Trophoblast cell (in vitro differentiated cells and primary cell): Measurements from ENCODE around the gene UBR2.

Source experiments
- DNase-seq, 2 donors: peaks; one replicate each; pipeline ENCODE4 v3.0.0-alpha.2; 2016
- H2AFZ ChIP-seq: 2 replicates; pipeline ENCODE4 v1.6.1; 2013; ENCODE audit warnings: low read length, moderate library complexity, mild to moderate bottlenecking; ENCODE audit not compliant: insufficient read depth, poor library complexity
- H2AK5ac ChIP-seq: 2 replicates; pipeline ENCODE4 v1.6.1; 2013; ENCODE audit warnings: mild to moderate bottlenecking, low read length
- H2BK120ac ChIP-seq: 2 replicates; pipeline ENCODE4 v1.6.1; 2013; ENCODE audit warnings: low read length, mild to moderate bottlenecking, moderate library complexity; ENCODE audit not compliant: insufficient read depth, poor library complexity
- H2BK12ac ChIP-seq: 2 replicates; pipeline ENCODE4 v1.6.1; 2013; ENCODE audit warnings: mild to moderate bottlenecking, low read length, moderate library complexity
- H2BK5ac ChIP-seq: 2 replicates; pipeline ENCODE4 v1.6.1; 2013; ENCODE audit warnings: low read length, low read depth, moderate library complexity, mild to moderate bottlenecking; ENCODE audit not compliant: poor library complexity
- H3K14ac ChIP-seq: 2 replicates; pipeline ENCODE4 v1.6.1; 2013; ENCODE audit warnings: mild to moderate bottlenecking, low read length
- H3K18ac ChIP-seq: 2 replicates; pipeline ENCODE4 v1.6.1; 2013; ENCODE audit warnings: mild to moderate bottlenecking, low read length
- H3K23ac ChIP-seq: 2 replicates; pipeline ENCODE4 v1.6.1; 2013; ENCODE audit warnings: low read length
- H3K27ac ChIP-seq: 2 replicates; pipeline ENCODE4 v1.5.1; 2013; ENCODE audit warnings: low read depth, mild to moderate bottlenecking, inconsistent platforms, low read length, moderate library complexity
- H3K27me3 ChIP-seq: 2 replicates; pipeline ENCODE4 v1.6.1; 2013; ENCODE audit warnings: inconsistent platforms, mild to moderate bottlenecking, low read length, moderate library complexity; ENCODE audit not compliant: insufficient read depth
- H3K36me3 ChIP-seq, 2 experiments: 1 replicate in 1 of 2; 2 replicates in 1 of 2; pipeline ENCODE4 v1.6.1; 2013; ENCODE audit warnings: low read length in 2 of 2, mild to moderate bottlenecking in 2 of 2, moderate library complexity in 1 of 2; ENCODE audit not compliant: insufficient read depth in 2 of 2, control insufficient read depth in 1 of 2
- H3K4ac ChIP-seq: 2 replicates; pipeline ENCODE4 v1.6.1; 2013; ENCODE audit warnings: low read depth, mild to moderate bottlenecking, low read length, moderate library complexity
- H3K4me1 ChIP-seq, 2 experiments: 1 replicate in 1 of 2; 2 replicates in 1 of 2; pipeline ENCODE4 v1.6.1; 2013; ENCODE audit warnings: low read length in 2 of 2, mild to moderate bottlenecking in 2 of 2, moderate library complexity in 1 of 2; ENCODE audit not compliant: insufficient read depth in 2 of 2, control insufficient read depth in 1 of 2
- H3K4me2 ChIP-seq: 2 replicates; pipeline ENCODE4 v1.6.1; 2013; ENCODE audit warnings: inconsistent platforms, mild to moderate bottlenecking, low read length, moderate library complexity
- H3K4me3 ChIP-seq: 2 replicates; pipeline ENCODE4 v1.5.1; 2013; ENCODE audit warnings: mild to moderate bottlenecking, low read depth, low read length, inconsistent platforms
- H3K79me1 ChIP-seq: one replicate; pipeline ENCODE4 v1.6.1; 2013; ENCODE audit warnings: low read length
- H3K79me2 ChIP-seq: 2 replicates; pipeline ENCODE4 v1.6.1; 2013; ENCODE audit warnings: low read length, mild to moderate bottlenecking; ENCODE audit not compliant: control insufficient read depth, insufficient read depth, poor library complexity
- H3K9ac ChIP-seq: 2 replicates; pipeline ENCODE4 v1.6.1; 2013; ENCODE audit warnings: mild to moderate bottlenecking, low read length
- H3K9me3 ChIP-seq: 2 replicates; pipeline ENCODE4 v1.6.1; 2013; ENCODE audit warnings: low read depth, mild to moderate bottlenecking, control low read depth, inconsistent platforms, low read length; ENCODE audit not compliant: insufficient read depth
- H4K12ac ChIP-seq: 2 replicates; pipeline ENCODE4 v1.6.1; 2013; ENCODE audit warnings: low read depth, mild to moderate bottlenecking, low read length, moderate library complexity
- H4K8ac ChIP-seq: 2 replicates; pipeline ENCODE4 v1.6.1; 2013; ENCODE audit warnings: low read depth, mild to moderate bottlenecking, low read length, moderate library complexity
- H4K91ac ChIP-seq: one replicate; pipeline ENCODE4 v1.6.1; 2013; ENCODE audit warnings: low read depth, mild to moderate bottlenecking, low read length, moderate library complexity
- WGBS: extraction: QIAGEN DNeasy Blood & Tissue Kit; methylation state at CpG from one replicate; pipeline ENCODE4 v1.1.7; 2013; ENCODE audit warnings: missing lambda C conversion rate; ENCODE audit not compliant: insufficient read length, insufficient coverage; ENCODE audit errors: extremely low coverage; 5-methylcytosine and 5-hydroxymethylcytosine counted together

The UBR2 gene

DNA sequence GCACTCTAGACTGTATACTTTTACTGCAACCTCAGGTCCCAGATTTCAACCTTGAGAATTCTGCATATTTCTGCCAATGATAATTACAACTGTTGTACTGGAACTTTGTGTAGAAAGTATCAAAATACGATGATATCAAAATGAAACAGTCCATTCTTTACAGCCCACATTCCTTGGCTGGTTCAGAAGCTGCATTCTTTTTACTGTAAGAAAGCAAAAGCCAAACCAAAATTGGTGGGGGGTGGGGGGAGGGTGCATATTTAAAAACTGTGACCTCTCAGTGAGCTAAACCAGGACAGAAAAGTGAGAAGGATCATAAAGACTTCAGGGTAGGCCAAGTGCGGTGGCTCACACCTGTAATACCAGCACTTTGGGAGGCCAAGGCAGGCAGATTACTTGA is 41.8 kb upstream of the UBR2 start:
- Histone ChIP-seq H3K79me1 (no peaks in the 10 kb centered on the region), H3K27ac (no peak overlapping the region), H3K79me2 (no peaks in the 10 kb centered on the region), H2BK12ac (no peak overlapping the region), H2BK5ac (no peak overlapping the region), H4K91ac (no peak overlapping the region), H2BK120ac (no peak overlapping the region), H3K14ac (no peak overlapping the region), H3K36me3 (no peaks in the 10 kb centered on the region), H3K4me1 (no peaks in the 10 kb centered on the region), H4K12ac (no peak overlapping the region), H3K4me2 (no peak overlapping the region), H3K9ac (no peak overlapping the region), H2AFZ (no peak overlapping the region), H3K4me3 (no peak overlapping the region), H3K9me3 (peaks cover 2% of the 10 kb centered on the region), H4K8ac (no peak overlapping the region), H3K27me3 (no peaks in the 10 kb centered on the region), H3K18ac (no peak overlapping the region), H2AK5ac (no peak overlapping the region), H3K4ac (no peak overlapping the region), H3K23ac (no peak overlapping the region)
- WGBS = no CpG with 5 or more reads among the region's 2 CpGs
- DNase-seq = no peak

DNA sequence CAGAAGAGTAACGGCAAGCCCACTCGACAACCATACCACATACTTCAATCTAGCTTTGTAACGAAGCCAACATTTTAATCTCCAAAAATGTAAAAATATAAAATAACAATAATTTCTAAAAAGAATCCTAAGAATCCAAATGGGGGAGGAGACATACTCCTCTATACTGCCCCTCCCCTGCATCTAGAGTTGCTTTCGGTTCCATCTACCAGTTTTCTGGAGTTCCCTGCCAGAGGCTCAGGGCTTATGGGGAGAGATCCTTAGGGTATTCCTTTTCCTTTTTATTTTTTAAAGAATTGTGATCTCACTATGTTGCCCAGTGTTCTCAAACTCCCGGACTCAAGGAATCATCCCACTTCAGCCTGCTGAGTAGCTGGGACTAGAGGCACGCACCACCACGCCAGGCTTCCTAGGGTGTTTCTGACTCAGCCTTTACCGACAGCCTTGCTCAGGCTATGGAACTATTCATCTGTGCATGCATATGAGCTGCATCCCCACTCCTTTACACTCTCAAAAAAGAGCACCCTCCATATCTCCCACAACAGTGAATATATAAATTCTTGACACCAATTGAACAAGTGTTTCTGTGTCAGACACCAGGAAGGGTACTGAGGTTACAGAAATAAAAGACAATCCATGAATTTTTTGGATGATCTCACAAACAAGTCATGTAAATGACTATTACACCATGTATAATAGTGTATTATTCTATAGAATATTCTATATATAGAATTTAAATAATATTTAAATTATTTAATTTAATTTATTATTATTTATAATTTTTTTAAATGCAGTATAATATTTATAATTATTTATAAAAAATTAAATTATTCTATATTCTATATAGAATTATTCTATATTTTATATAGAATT is 40.7 kb upstream of the UBR2 start:
- no peak for DNase-seq
- H3K27ac ChIP-seq = no peak overlapping the region
- WGBS = no CpG with 5 or more reads among the region's 8 CpGs

DNA sequence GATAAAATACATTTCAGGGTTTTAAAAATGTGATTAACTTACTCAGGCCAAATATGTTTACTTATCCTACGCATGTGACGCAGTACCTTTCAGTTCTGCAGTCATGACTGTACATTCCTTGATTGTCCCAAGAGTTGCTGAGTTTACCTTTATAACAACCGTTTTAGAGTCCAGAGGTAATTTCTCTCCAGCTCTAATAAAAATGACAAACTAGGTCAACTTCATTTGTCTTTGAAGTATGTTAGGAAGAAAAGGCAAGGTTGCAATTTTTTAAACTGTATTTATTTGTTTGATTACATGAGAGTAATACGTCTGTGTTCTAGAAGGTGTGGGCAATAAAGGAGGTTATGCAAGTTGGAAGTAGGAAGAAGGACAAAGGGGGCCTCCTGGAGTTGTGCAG is 38.6 kb upstream of the UBR2 start:
- Histone ChIP-seq H4K91ac (no peak overlapping the region), H2BK12ac (no peak overlapping the region), H2BK120ac (no peak overlapping the region), H3K4me1 (no peaks in the 10 kb centered on the region), H3K14ac (no peak overlapping the region), H3K27ac (no peak overlapping the region), H4K12ac (no peak overlapping the region), H3K79me2 (no peaks in the 10 kb centered on the region), H4K8ac (no peak overlapping the region), H2AK5ac (no peak overlapping the region), H3K23ac (no peak overlapping the region), H3K4ac (no peak overlapping the region), H2AFZ (no peak overlapping the region), H3K27me3 (no peaks in the 10 kb centered on the region), H3K9ac (no peak overlapping the region), H3K18ac (no peak overlapping the region), H3K9me3 (no peaks in the 10 kb centered on the region), H3K36me3 (no peaks in the 10 kb centered on the region), H3K79me1 (no peaks in the 10 kb centered on the region), H3K4me3 (no peak overlapping the region), H3K4me2 (no peak overlapping the region), H2BK5ac (no peak overlapping the region)
- WGBS = no CpG with 5 or more reads among the region's 4 CpGs
- no peak for DNase-seq

More for the DNA sequence above, 40.7 kb upstream of the UBR2 start:
- Histone ChIP-seq H3K14ac (no peak overlapping the region), H2BK120ac (no peak overlapping the region), H3K9me3 (peaks cover 2% of the 10 kb centered on the region), H3K4me1 (no peaks in the 10 kb centered on the region), H3K9ac (no peak overlapping the region), H3K4me3 (no peak overlapping the region), H3K79me2 (no peaks in the 10 kb centered on the region), H2AK5ac (no peak overlapping the region), H2BK12ac (no peak overlapping the region), H4K8ac (no peak overlapping the region), H3K27me3 (no peaks in the 10 kb centered on the region), H3K18ac (no peak overlapping the region), H4K91ac (no peak overlapping the region), H4K12ac (no peak overlapping the region), H3K23ac (no peak overlapping the region), H3K4me2 (no peak overlapping the region), H2BK5ac (no peak overlapping the region), H2AFZ (no peak overlapping the region), H3K4ac (no peak overlapping the region), H3K79me1 (no peaks in the 10 kb centered on the region), H3K36me3 (no peaks in the 10 kb centered on the region)

DNA sequence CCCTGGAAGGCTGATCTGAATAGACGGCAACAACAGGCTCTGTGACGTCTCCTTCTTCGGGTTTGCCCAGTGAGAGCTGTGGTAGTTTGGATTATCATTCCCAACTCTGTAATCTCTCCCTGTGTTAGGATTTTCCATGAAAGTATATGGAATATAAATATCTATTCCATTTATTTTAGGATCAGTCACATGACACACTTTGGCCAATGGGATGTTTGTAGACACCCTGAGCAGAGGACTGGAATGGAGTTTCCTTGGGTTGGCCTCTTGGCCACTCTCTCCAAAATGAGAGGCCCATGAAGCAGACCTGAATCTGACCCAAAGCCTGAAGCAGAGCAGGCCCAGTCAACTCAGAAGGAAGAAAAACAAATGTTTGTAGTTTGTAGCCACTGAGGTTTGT is 37.2 kb upstream of the UBR2 start:
- Histone ChIP-seq H3K79me2 (no peaks in the 10 kb centered on the region), H3K23ac (no peak overlapping the region), H2AK5ac (no peak overlapping the region), H3K4me2 (no peak overlapping the region), H3K14ac (no peak overlapping the region), H4K91ac (no peak overlapping the region), H3K9me3 (no peaks in the 10 kb centered on the region), H3K4me1 (no peaks in the 10 kb centered on the region), H3K9ac (no peak overlapping the region), H3K36me3 (no peaks in the 10 kb centered on the region), H3K27ac (no peak overlapping the region), H3K4ac (no peak overlapping the region), H2AFZ (no peak overlapping the region), H4K8ac (no peak overlapping the region), H2BK120ac (no peak overlapping the region), H3K4me3 (no peak overlapping the region), H3K27me3 (no peaks in the 10 kb centered on the region), H2BK12ac (no peak overlapping the region), H4K12ac (no peak overlapping the region), H2BK5ac (no peak overlapping the region), H3K79me1 (no peaks in the 10 kb centered on the region), H3K18ac (no peak overlapping the region)
- no peak for DNase-seq
- no CpG with 5 or more reads among the region's 3 CpGs for WGBS
